Astrocyte of the spinal cord (primary cell): ENCODE data around the gene NEIL1.
"Not testable (repeated sequence)": the region's sequence is repeated elsewhere in the genome, so short reads cannot be mapped to it uniquely, and the experiment has no call there.

Experiments
- DNase-seq: peaks from one replicate; pipeline ENCODE4 v3.0.0; 2011; ENCODE audit warnings: low read depth, low spot score
- H3K4me3 ChIP-seq: 2 replicates; pipeline ENCODE4 v1.5.1; 2011; ENCODE audit warnings: low read depth, mild to moderate bottlenecking, low read length, moderate library complexity
- CTCF ChIP-seq: IDR thresholded peaks from 2 replicates; pipeline ENCODE4 v1.5.1; 2012; ENCODE audit warnings: low read depth, mild to moderate bottlenecking, low read length, inconsistent platforms
- in situ Hi-C: cut with HindIII; loops from 2 replicates; pipeline ENCODE4 v1.10.0; 2017; ENCODE audit warnings: low sequenced_read_pairs

The NEIL1 gene

GRCh38 chr15:75309711-75310110, 37.1 kb upstream of the NEIL1 start:
- H3K4me3 ChIP-seq = no peak overlapping the region
- no peak for DNase-seq
- in situ Hi-C loops = no loop called here
- TF ChIP-seq CTCF = no peak

- in situ Hi-C loops, H3K4me3 ChIP-seq: not testable (repeated sequence)
- peak; percentile 4 for DNase-seq
Measured at GRCh38 chr15:75312548-75312947, 34.3 kb upstream of the NEIL1 start.

- in situ Hi-C loops = no loop called here
- no peak for TF ChIP-seq CTCF
- H3K4me3 ChIP-seq = no peak overlapping the region
- no peak for DNase-seq
Measured at GRCh38 chr15:75313116-75313845, 33.6 kb upstream of the NEIL1 start.

DNA sequence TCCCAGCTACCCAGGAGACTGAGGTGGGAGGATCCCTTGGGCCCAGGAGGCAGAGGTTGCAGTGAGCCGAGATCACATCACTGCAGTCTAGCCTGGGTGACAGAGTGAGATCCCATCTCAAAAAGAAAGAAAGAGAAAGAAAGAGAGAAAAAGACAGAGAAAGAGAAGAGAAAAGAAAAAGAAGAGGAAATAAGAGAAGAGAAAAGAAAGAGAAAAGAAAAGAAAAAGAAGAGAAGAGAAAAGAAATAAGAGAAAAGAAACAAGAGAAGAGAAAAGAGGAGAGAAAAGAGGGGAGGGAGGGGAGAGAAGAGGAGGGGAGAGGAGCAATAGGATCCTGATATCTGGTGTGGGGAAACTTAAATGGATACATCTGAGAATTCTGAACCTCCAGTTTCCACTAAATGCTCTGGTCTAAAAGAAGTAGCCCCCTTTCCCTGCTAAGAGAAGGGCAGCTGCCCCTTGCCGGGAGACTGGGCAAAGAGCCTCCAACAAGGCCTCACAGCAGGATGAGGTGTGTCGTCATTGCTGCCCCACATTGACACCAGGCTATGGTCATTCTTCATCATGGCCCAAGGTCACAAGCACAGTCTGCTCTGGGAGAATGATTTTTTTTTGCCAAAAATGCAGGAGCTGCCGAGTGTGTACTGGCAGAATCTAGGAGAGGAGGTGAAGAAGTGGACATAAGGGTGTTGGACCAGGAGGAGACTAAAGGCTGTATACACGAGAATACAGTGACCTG, 32.1 kb upstream of the NEIL1 start:
- no peak for TF ChIP-seq CTCF
- no peak for DNase-seq
- no peak overlapping the region for H3K4me3 ChIP-seq
- in situ Hi-C loops = no loop called here

DNA sequence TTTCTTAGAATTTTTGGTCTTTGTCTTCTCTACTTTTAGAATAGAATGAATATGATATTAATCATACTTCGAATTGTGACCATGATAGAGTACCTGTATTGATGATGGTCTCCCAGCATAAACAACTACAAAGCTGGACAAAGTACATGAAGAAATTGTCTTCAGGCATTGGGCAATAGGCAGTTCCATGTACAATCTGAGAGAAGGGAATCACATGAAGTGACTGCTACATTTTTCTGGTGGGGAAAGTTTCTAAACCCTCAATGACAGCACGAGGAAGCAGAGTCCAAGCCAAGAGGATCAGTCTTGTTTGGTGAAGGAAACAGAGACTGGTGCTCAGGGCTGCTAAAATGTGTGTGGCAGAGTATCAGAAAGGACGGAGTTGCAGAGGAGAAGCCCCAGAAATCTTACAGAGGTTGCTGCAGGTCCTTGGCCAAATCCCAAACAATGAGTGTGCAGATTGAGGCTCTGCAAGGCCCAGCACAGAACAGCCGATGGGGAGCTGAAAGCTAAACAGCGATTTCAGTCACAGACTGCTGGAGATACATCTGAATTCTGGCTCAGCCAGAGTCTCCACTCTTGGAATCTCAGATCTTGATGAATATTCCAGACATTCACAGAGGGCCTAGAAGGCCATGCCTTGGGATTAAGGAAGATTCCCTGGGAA, 27.5 kb upstream of the NEIL1 start:
- H3K4me3 ChIP-seq, DNase-seq, in situ Hi-C loops: not testable (repeated sequence)

GRCh38 chr15:75321711-75322110, 25.1 kb upstream of the NEIL1 start:
- in situ Hi-C loops = no loop called here
- no peak for TF ChIP-seq CTCF
- H3K4me3 ChIP-seq = no peak overlapping the region
- no peak for DNase-seq

- DNase-seq = no peak
- H3K4me3 ChIP-seq = no peak overlapping the region
- TF ChIP-seq CTCF = no peak
- in situ Hi-C loops = no loop called here
Measured at GRCh38 chr15:75325922-75326321, 20.9 kb upstream of the NEIL1 start.
